K562 (cell line): ENCODE results near the gene RDH5. TPM values are rescaled to one million over a fixed set of nuclear protein-coding genes. Genes with fewer than 3 reads are reported as not detected.
A peak's percentile ranks its signal among the peaks of the same experiment; 100 is the strongest.

ENCODE experiments used
- ATAC-seq: fragments of 200-7000 bp; cut with Tn5 transposase; 3 replicates; pipeline ENCODE4 v1.9.1; 2020; ENCODE audit warnings: moderate library complexity
- BruUV-seq: library from RNA; stranded (reverse); fragments of 400-500 nt; replicated peaks from 2 replicates; lab custom pipeline; 2021; lab: Mats Ljungman, UMichigan
- CTCF ChIA-PET: fragments of 300-600 bp; formaldehyde crosslinking; extraction: SDS; loops from one replicate; lab custom pipeline; 2021; ENCODE audit warnings: low intra/inter-chr PET ratio; lab: Yijun Ruan, JAX
- POLR2A ChIA-PET: fragments of 300-600, 350-650 bp; sonication (Branson Sonifier 250); formaldehyde crosslinking; extraction: SDS; loops from one replicate; lab custom pipeline; 2021; ENCODE audit warnings: antibody characterized with exemption, inconsistent platforms; lab: Yijun Ruan, JAX
- DNase-seq, 4 experiments: peaks; one replicate each; pipeline versions ENCODE4 v3.0.0 to v3.0.0-alpha.2; 2011 to 2018; ENCODE audit warnings: low spot score in 3 of 4, mixed read lengths in 3 of 4; ENCODE audit errors: extremely low read depth in 1 of 4
- FAIRE-seq: peaks from 2 replicates; lab custom pipeline; 2011; peaks lifted over from hg19 to GRCh38; lab: Jason Lieb, UNC
- H2AFZ ChIP-seq: 2 replicates; pipeline ENCODE4 v1.6.0; 2011; ENCODE audit warnings: low read depth, low read length, control low read depth, inconsistent platforms
- H3K27ac ChIP-seq: fragments of 200-600 bp; 3 replicates; pipeline ENCODE4 v1.8.0; 2011; ENCODE audit warnings: low read depth, mild to moderate bottlenecking, control low read depth, inconsistent platforms, low read length, moderate library complexity, mixed read lengths; ENCODE audit errors: extremely low read depth
- H3K27me3 ChIP-seq, 2 experiments: fragments of 300-600 bp in 1 of 2; 2 replicates in 1 of 2; 3 replicates in 1 of 2; pipeline versions ENCODE4 v1.6.0 to v1.8.0; 2011; ENCODE audit warnings: inconsistent platforms in 2 of 2, low read length in 2 of 2, mild to moderate bottlenecking in 1 of 2, mixed read lengths in 1 of 2, moderate library complexity in 1 of 2; ENCODE audit not compliant: control insufficient read depth in 2 of 2, insufficient read depth in 2 of 2
- H3K36me3 ChIP-seq: fragments of 300-600 bp; 3 replicates; pipeline ENCODE4 v1.8.0; 2011; ENCODE audit warnings: mild to moderate bottlenecking, low read length, inconsistent platforms; ENCODE audit not compliant: control insufficient read depth, insufficient read depth
- H3K4me1 ChIP-seq, 2 experiments: fragments of 200-600 bp in 1 of 2; replicated peaks in 1 of 2; 2 replicates in 1 of 2; 3 replicates in 1 of 2; pipeline versions ENCODE4 v1.5.1 to v1.8.0; 2011; ENCODE audit warnings: inconsistent platforms in 2 of 2, low read length in 2 of 2, mild to moderate bottlenecking in 1 of 2, mixed read lengths in 1 of 2, moderate library complexity in 1 of 2; ENCODE audit not compliant: control insufficient read depth in 2 of 2, insufficient read depth in 2 of 2
- H3K4me2 ChIP-seq: 2 replicates; pipeline ENCODE4 v1.6.1; 2011; ENCODE audit warnings: low read length, control low read depth, inconsistent platforms, mixed read lengths; ENCODE audit not compliant: insufficient read depth
- H3K4me3 ChIP-seq: fragments of 200-600 bp; sonication (generic), shearing (Covaris generic); 2 replicates; pipeline ENCODE4 v1.5.1; 2016; ENCODE audit warnings: control low read depth, inconsistent platforms
- H3K79me2 ChIP-seq: fragments of 200-600 bp; 3 replicates; pipeline ENCODE4 v1.8.0; 2011; ENCODE audit warnings: low read length, inconsistent platforms; ENCODE audit not compliant: control insufficient read depth, insufficient read depth
- H3K9ac ChIP-seq, 2 experiments: 2 replicates each; pipeline versions ENCODE4 v1.6.0 to v1.6.1; 2011; ENCODE audit warnings: low read depth in 2 of 2, low read length in 2 of 2, control low read depth in 1 of 2, inconsistent platforms in 1 of 2, mild to moderate bottlenecking in 1 of 2, mixed read lengths in 1 of 2; ENCODE audit not compliant: insufficient read depth in 1 of 2
- H3K9me1 ChIP-seq: one replicate; pipeline ENCODE4 v1.6.0; 2011; ENCODE audit warnings: inconsistent platforms, mild to moderate bottlenecking, low read length, moderate library complexity; ENCODE audit not compliant: control insufficient read depth, insufficient read depth
- H3K9me3 ChIP-seq: replicated peaks from 2 replicates; pipeline ENCODE4 v1.5.1; 2011; ENCODE audit warnings: low read depth, low read length, inconsistent platforms; ENCODE audit not compliant: control insufficient read depth, insufficient read depth
- H4K20me1 ChIP-seq: replicated peaks from 2 replicates; pipeline ENCODE4 v1.6.1; 2011; ENCODE audit warnings: low read length, inconsistent platforms, mixed read lengths; ENCODE audit not compliant: control insufficient read depth, insufficient read depth
- CHD1 ChIP-seq: fragments of 200-600 bp; sonication (generic); IDR thresholded peaks from one replicate; pipeline ENCODE4 v1.6.1; 2012; ENCODE audit warnings: mild to moderate bottlenecking, moderate library complexity, low read length, inconsistent platforms
- GABPB1 ChIP-seq: sonication (generic); formaldehyde crosslinking; IDR thresholded peaks from 2 replicates; pipeline ENCODE4 v1.8.0; 2022; ENCODE audit warnings: mild to moderate bottlenecking, missing genetic modification reagents
- HDAC1 ChIP-seq, 2 experiments: fragments of 450-650 bp; IDR thresholded peaks; 2 replicates each; pipeline ENCODE4 v1.6.1; 2016 to 2017; ENCODE audit warnings: inconsistent platforms in 1 of 2, mild to moderate bottlenecking in 1 of 2, moderate library complexity in 1 of 2
- KDM4B ChIP-seq, 2 experiments: fragments of 450-650 bp in 1 of 2; sonication (generic) in 1 of 2; IDR thresholded peaks; 2 replicates each; pipeline ENCODE4 v1.6.1; 2016 to 2017; ENCODE audit warnings: borderline replicate concordance in 2 of 2, antibody characterized with exemption in 1 of 2, low read depth in 1 of 2, mild to moderate bottlenecking in 1 of 2
- NR2C1 ChIP-seq, 2 experiments: fragments of 450-650 bp; IDR thresholded peaks; 2 replicates each; pipeline ENCODE4 v1.6.1; 2017; ENCODE audit warnings: mild to moderate bottlenecking in 2 of 2, antibody characterized with exemption in 1 of 2, inconsistent platforms in 1 of 2, missing compliant biosample characterization in 1 of 2, missing genetic modification characterization in 1 of 2
- NR4A1 ChIP-seq, 2 experiments: fragments of 250-450 bp in 1 of 2; fragments of 450-650 bp in 1 of 2; sonication (Bioruptor Pico) in 1 of 2; IDR thresholded peaks; 2 replicates each; pipeline versions ENCODE4 v1.4.0 to v1.6.1; 2016 to 2020; ENCODE audit warnings: mild to moderate bottlenecking in 2 of 2, missing compliant biosample characterization in 1 of 2, missing genetic modification characterization in 1 of 2, moderate library complexity in 1 of 2
- PBX2 ChIP-seq, 2 experiments: IDR thresholded peaks in 1 of 2; conservative IDR thresholded peaks in 1 of 2; 2 replicates each; pipeline ENCODE4 v1.6.1; 2016; ENCODE audit warnings: low read depth in 2 of 2, mild to moderate bottlenecking in 1 of 2, missing compliant biosample characterization in 1 of 2, missing genetic modification characterization in 1 of 2, moderate library complexity in 1 of 2
- PHF8 ChIP-seq: fragments of 200-600 bp; sonication (generic); IDR thresholded peaks from 2 replicates; pipeline ENCODE4 v1.6.1; 2012; ENCODE audit warnings: mixed run types, mild to moderate bottlenecking, inconsistent platforms, low read length, moderate library complexity, borderline replicate concordance
- PKNOX1 ChIP-seq: fragments of 450-650 bp; IDR thresholded peaks from 2 replicates; pipeline ENCODE4 v1.6.1; 2016
- POLR2B ChIP-seq: fragments of 450-650 bp; IDR thresholded peaks from 2 replicates; pipeline ENCODE4 v1.6.1; 2018; ENCODE audit warnings: low read depth; ENCODE audit not compliant: partially characterized antibody
- SMARCE1 ChIP-seq: fragments of 450-650 bp; IDR thresholded peaks from 2 replicates; pipeline ENCODE4 v1.7.1; 2016; ENCODE audit warnings: mild to moderate bottlenecking
- SRSF7 ChIP-seq: fragments of 200-400 bp; formaldehyde crosslinking; optimal IDR thresholded peaks from 2 replicates; pipeline ENCODE3; 2017; ENCODE audit warnings: mild to moderate bottlenecking, low read depth, low read length
- TCF7L2 ChIP-seq: fragments of 150-350 bp; IDR thresholded peaks from 2 replicates; pipeline ENCODE4 v1.6.1; 2016; ENCODE audit warnings: low read depth, mild to moderate bottlenecking, low read length, moderate library complexity
- YBX1 ChIP-seq: fragments of 450-650 bp; IDR thresholded peaks from 2 replicates; pipeline ENCODE4 v1.7.1; 2016; ENCODE audit warnings: mild to moderate bottlenecking
- WGBS: fragments of 100-300 bp; shearing (Covaris generic); methylation state at CpG from one replicate; pipeline ENCODE4 v1.1.6; 2016; ENCODE audit warnings: low coverage, mixed read lengths; ENCODE audit not compliant: insufficient coverage; ENCODE audit errors: missing lambda C conversion rate; 5-methylcytosine and 5-hydroxymethylcytosine counted together
- in situ Hi-C: fragments of 300-500 bp; cut with MboI; formaldehyde crosslinking; loops from 4 replicates; pipeline ENCODE4 v1.15.0; 2018; ENCODE audit warnings: inconsistent platforms, mixed read lengths
- intact Hi-C: fragments of 100-400 bp; cut with micrococcal nuclease; formaldehyde crosslinking; loops from 2 replicates; pipeline ENCODE4 v1.14.2; 2022
- polyA plus RNA-seq, 8 experiments: library from polyadenylated mRNA; depleted of rRNA in 4 of 8; stranded (reverse) in 5 of 8; unstranded in 3 of 8; fragments of >200 nt; fragmentation: Nextera tagmentation in 2 of 8; fragmentation: Illumina TruSeq in 1 of 8; extraction: Ambion mirVana in 2 of 8; extraction: Trizol in 1 of 8; gene quantifications; 2 replicates each; pipeline versions ENCODE4 v1.2.1 to v1.2.3, GENCODE V29; 2011 to 2014; ENCODE audit warnings: inconsistent platforms in 1 of 8, missing spikeins in 1 of 8
- total RNA-seq, 7 experiments: library from RNA; depleted of rRNA in 6 of 7; stranded (reverse); fragments of >200 nt in 6 of 7; fragmentation: Illumina TruSeq in 2 of 7; extraction: Trizol in 2 of 7; gene quantifications; 2 replicates each; pipeline versions ENCODE4 v1.2.1 to v1.2.3, GENCODE V29; 2011 to 2021; ENCODE audit warnings: low replicate concordance in 1 of 7
- TF ChIP-seq, protein P1 (sequence below): sonication (generic); formaldehyde crosslinking; IDR thresholded peaks from 2 replicates; pipeline ENCODE4 v1.8.0; 2022; ENCODE audit warnings: mild to moderate bottlenecking, missing genetic modification reagents

Gene RDH5
- total and polyA plus RNA-seq, 9 of the 15 experiments (the other 6 are each of a cell fraction or from before 2014, with no cell fraction given), result 0.28 to 2.0 (median 1.1) TPM; not detected in 1

DNA sequence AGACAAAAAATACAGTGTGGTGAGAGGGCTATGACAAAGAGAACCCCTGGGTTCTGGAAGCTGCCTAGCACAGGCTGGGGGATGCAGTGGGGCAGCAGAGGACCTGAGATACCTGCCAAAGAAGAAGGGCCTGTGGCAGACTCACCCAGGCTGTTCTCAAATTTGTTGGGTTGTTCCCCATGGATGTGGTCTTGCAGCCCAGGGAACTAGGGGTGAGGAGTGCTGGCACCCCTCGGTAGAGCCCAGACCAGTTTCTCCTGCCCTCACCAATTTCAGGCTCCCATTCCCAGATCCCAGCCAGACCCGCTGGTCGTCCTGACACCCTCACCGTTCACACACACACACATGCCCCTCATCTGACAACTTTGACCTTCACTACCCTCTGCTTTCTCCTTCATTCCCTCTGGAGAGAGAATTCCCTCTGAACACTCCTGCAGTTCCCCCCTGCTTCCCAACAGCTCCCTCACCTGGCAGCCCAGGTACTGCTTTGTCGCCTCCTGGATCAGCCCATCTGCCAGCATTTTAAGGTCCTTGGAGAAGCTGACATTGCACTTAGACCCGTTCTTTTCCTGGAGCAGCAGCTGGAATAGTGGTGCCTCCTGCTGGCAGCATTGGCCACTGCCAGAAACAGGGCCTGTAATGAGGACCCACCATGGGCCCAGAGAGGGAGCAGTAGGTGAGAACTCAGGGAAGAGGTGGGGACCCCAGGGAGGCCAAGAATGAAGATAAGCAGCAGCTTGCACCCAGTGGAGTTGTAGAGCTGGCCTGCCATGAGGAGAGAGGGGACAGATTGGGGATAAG is 16.8 kb downstream of the RDH5 start:
- intact Hi-C loops (loop anchor here (1.0 to 5.0 kb wide), 4 partner anchors 13 to 550 kb away; a partner anchor contains a TSS), in situ Hi-C loops (loop anchor here (5.0 kb wide), 2 partner anchors 205 to 295 kb away; no protein-coding TSS in a partner anchor)
- Histone ChIP-seq H3K27ac (no peak overlapping the region), H3K4me3 (no peak overlapping the region), H2AFZ (peak overlapping the region; percentile 95), H4K20me1 (no peaks in the 10 kb centered on the region), H3K4me2 (no peak overlapping the region), H3K9me1 (no peaks in the 10 kb centered on the region), H3K79me2 (no peaks in the 10 kb centered on the region), H3K36me3 (no peaks in the 10 kb centered on the region), H3K27me3 (no peaks in the 10 kb centered on the region), H3K9me3 (no peaks in the 10 kb centered on the region), H3K9ac (peak overlapping the region in 1 of 2 experiments; percentile 1; a peak in 1 of 4 replicates), H3K4me1 (peaks cover 18% of the 10 kb centered on the region in 2 experiments)
- no TSS peak for BruUV-seq
- ATAC-seq (peak; percentile 88), FAIRE-seq (peak; percentile 93), DNase-seq (peak; percentile 48 to 84 (median 63))
- ChIA-PET CTCF (interaction anchor here (0.7 to 2.2 kb wide), 5 partner anchors 12 to 548 kb away, joined by 3 to 20 read pairs (median 3); a partner anchor contains a TSS), POLR2A (interaction anchor here (0.5 to 3.7 kb wide), 3 partner anchors 8 to 302 kb away, joined by 3 to 25 read pairs (median 3); partner anchors contain the start of gene CD63)
- 45% methylated on average over 4 of the region's 6 CpGs for WGBS
- no peak for TF ChIP-seq CHD1
- no peak for TF ChIP-seq SRSF7
- TF ChIP-seq, protein P1, sequence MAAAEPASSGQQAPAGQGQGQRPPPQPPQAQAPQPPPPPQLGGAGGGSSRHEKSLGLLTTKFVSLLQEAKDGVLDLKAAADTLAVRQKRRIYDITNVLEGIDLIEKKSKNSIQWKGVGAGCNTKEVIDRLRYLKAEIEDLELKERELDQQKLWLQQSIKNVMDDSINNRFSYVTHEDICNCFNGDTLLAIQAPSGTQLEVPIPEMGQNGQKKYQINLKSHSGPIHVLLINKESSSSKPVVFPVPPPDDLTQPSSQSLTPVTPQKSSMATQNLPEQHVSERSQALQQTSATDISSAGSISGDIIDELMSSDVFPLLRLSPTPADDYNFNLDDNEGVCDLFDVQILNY (CRISPR knock-in tag), result no peak
- no peak for TF ChIP-seq HDAC1 (IDR thresholded peaks at IDR 0.05)
- no peak for TF ChIP-seq GABPB1 (CRISPR knock-in tag)
- TF ChIP-seq POLR2B, result no peak
- TF ChIP-seq KDM4B (IDR thresholded peaks at IDR 0.05; ENCODE audit: borderline replicate concordance in 2 of 2, low read depth in 1 of 2), result no peak
- no peak for TF ChIP-seq PBX2 (CRISPR knock-in tag; IDR thresholded peaks at IDR 0.05; ENCODE audit: low read depth)
- TF ChIP-seq PBX2 (tag; conservative IDR thresholded peaks at IDR 0.05; ENCODE audit: low read depth), result no peak
- TF ChIP-seq PKNOX1, result no peak
- no peak for TF ChIP-seq SMARCE1
- no peak for TF ChIP-seq PHF8
- TF ChIP-seq NR4A1 (CRISPR knock-in tag; IDR thresholded peaks at IDR 0.05), result no peak
- TF ChIP-seq NR4A1 (tag; IDR thresholded peaks at IDR 0.05), result no peak
- TF ChIP-seq NR2C1 (IDR thresholded peaks at IDR 0.05), result no peak
- TF ChIP-seq NR2C1 (tag; IDR thresholded peaks at IDR 0.05), result no peak
- no peak for TF ChIP-seq TCF7L2
- TF ChIP-seq YBX1, result no peak
